ENCODE measurements around the gene DISC1.

DNA sequence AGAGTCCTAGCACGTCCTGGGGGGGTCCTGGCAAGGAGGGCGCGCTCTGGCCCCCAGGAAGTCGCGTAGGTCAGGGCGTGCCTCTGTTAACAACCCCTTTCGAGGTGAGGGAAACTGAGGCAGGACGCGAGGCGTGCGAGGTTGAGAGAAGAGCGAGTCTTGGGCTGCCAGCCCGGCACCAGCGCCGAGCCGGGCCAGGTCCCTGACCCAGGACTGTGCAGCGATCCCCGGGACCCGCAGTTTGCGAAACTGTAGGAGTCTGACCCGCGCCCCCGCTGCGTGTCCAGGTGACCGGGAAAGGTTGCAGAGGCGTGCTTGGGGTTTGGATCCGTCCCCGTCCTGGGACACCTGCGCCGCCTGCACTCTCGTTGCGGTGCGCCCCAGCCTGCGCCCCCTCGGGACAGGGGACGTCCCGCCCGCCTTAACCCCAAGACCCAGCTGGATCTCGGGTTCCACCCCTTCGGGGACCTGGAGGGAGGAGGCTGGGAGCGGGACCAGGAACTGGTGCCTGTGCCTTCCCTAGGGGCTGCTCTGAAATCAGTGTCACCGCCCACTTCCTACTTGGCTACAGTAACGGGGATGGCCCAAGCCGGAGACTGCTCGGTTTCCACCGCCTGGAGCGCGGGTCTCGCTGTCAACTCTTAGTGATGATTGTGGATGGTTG lies 493 bp downstream of the DISC1 start:
- TF ChIP-seq, protein P1, sequence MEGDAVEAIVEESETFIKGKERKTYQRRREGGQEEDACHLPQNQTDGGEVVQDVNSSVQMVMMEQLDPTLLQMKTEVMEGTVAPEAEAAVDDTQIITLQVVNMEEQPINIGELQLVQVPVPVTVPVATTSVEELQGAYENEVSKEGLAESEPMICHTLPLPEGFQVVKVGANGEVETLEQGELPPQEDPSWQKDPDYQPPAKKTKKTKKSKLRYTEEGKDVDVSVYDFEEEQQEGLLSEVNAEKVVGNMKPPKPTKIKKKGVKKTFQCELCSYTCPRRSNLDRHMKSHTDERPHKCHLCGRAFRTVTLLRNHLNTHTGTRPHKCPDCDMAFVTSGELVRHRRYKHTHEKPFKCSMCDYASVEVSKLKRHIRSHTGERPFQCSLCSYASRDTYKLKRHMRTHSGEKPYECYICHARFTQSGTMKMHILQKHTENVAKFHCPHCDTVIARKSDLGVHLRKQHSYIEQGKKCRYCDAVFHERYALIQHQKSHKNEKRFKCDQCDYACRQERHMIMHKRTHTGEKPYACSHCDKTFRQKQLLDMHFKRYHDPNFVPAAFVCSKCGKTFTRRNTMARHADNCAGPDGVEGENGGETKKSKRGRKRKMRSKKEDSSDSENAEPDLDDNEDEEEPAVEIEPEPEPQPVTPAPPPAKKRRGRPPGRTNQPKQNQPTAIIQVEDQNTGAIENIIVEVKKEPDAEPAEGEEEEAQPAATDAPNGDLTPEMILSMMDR (IDR thresholded peaks at IDR 0.05): no peak
- TF ChIP-seq EZH2 (IDR thresholded peaks at IDR 0.05; ENCODE audit: borderline replicate concordance, insufficient read depth, low read depth, low read length, poor library complexity, severe bottlenecking): no peak
